H1 (cell line): Measurements from ENCODE around the gene EGFR. TPM values are rescaled to one million over a fixed set of nuclear protein-coding genes. Genes with fewer than 3 reads are reported as not detected.

Experiments
- CTCF ChIA-PET: fragments of 300-600 bp; sonication (Branson Sonifier 250); formaldehyde crosslinking; loops from one replicate; lab custom pipeline; 2021; ENCODE audit not compliant: partially characterized antibody; lab: Charles Lee
- POLR2A ChIA-PET: fragments of 300-600 bp; sonication (Branson Sonifier 250); formaldehyde crosslinking; loops from one replicate; lab custom pipeline; 2021; ENCODE audit warnings: inconsistent platforms; ENCODE audit not compliant: partially characterized antibody; lab: Charles Lee
- DNase-seq, 2 experiments: peaks; one replicate each; pipeline versions ENCODE4 v3.0.0 to v3.0.0-alpha.2; 2010 to 2022; ENCODE audit warnings: low spot score in 2 of 2, low read depth in 1 of 2, mixed read lengths in 1 of 2
- FAIRE-seq: peaks from 2 replicates; lab custom pipeline; 2011; peaks lifted over from hg19 to GRCh38; lab: Jason Lieb, UNC
- H2AFZ ChIP-seq: 2 replicates; pipeline ENCODE4 v1.8.1; 2012; ENCODE audit warnings: low read length, inconsistent platforms
- H2AK5ac ChIP-seq: 2 replicates; pipeline ENCODE4 v1.6.1; 2013; ENCODE audit warnings: low read depth, low read length
- H2BK120ac ChIP-seq: replicated peaks from 2 replicates; pipeline ENCODE3; 2013; ENCODE audit warnings: low read depth, low read length, inconsistent platforms
- H2BK12ac ChIP-seq: 2 replicates; pipeline ENCODE4 v1.6.1; 2013; ENCODE audit warnings: low read depth, low read length
- H2BK15ac ChIP-seq: 2 replicates; pipeline ENCODE4 v1.6.1; 2013; ENCODE audit warnings: low read length
- H2BK20ac ChIP-seq: 2 replicates; pipeline ENCODE4 v1.6.1; 2013; ENCODE audit warnings: low read length
- H2BK5ac ChIP-seq: 2 replicates; pipeline ENCODE4 v1.6.1; 2013; ENCODE audit warnings: low read depth, low read length
- H3K14ac ChIP-seq: 2 replicates; pipeline ENCODE4 v1.6.1; 2013; ENCODE audit warnings: inconsistent platforms; ENCODE audit not compliant: insufficient read length
- H3K18ac ChIP-seq: 2 replicates; pipeline ENCODE4 v1.6.1; 2013; ENCODE audit warnings: low read length; ENCODE audit errors: extremely low read depth
- H3K23ac ChIP-seq: 2 replicates; pipeline ENCODE4 v1.6.1; 2013; ENCODE audit warnings: inconsistent platforms; ENCODE audit not compliant: insufficient read length
- H3K23me2 ChIP-seq: 2 replicates; pipeline ENCODE4 v1.6.1; 2013; ENCODE audit warnings: low read depth, low read length
- H3K27ac ChIP-seq: 2 replicates; pipeline ENCODE4 v1.6.1; 2011; ENCODE audit warnings: low read depth, low read length, inconsistent platforms
- H3K27me3 ChIP-seq, 4 experiments: replicated peaks in 1 of 4; 1 replicate in 1 of 4; 2 replicates in 3 of 4; pipeline versions ENCODE4 v1.6.1 to v1.8.1; 2011 to 2013; ENCODE audit warnings: low read length in 3 of 4, mild to moderate bottlenecking in 3 of 4, inconsistent platforms in 2 of 4, mixed read lengths in 2 of 4, moderate library complexity in 1 of 4; ENCODE audit not compliant: control insufficient read depth in 3 of 4, insufficient read depth in 3 of 4; ENCODE audit errors: extremely low read depth in 1 of 4
- H3K36me3 ChIP-seq, 4 experiments: 2 replicates each; pipeline versions ENCODE4 v1.6.1 to v1.8.1; 2011 to 2013; ENCODE audit warnings: mild to moderate bottlenecking in 4 of 4, low read length in 3 of 4, moderate library complexity in 2 of 4, control low read depth in 1 of 4, inconsistent platforms in 1 of 4; ENCODE audit not compliant: insufficient read depth in 4 of 4, control insufficient read depth in 2 of 4
- H3K4ac ChIP-seq: replicated peaks from 2 replicates; pipeline ENCODE3; 2013; ENCODE audit warnings: low read length, low read depth, mixed read lengths, inconsistent platforms; ENCODE audit not compliant: insufficient read length
- H3K4me1 ChIP-seq, 4 experiments: replicated peaks in 1 of 4; 1 replicate in 1 of 4; 2 replicates in 3 of 4; pipeline versions ENCODE4 v1.6.1 to v1.8.1; 2011 to 2013; ENCODE audit warnings: low read length in 3 of 4, inconsistent platforms in 2 of 4, mixed read lengths in 1 of 4; ENCODE audit not compliant: insufficient read depth in 4 of 4, control insufficient read depth in 3 of 4
- H3K4me2 ChIP-seq, 2 experiments: 2 replicates each; pipeline versions ENCODE4 v1.6.1 to v1.8.1; 2011 to 2013; ENCODE audit warnings: low read depth in 2 of 2, low read length in 2 of 2, control low read depth in 1 of 2, inconsistent platforms in 1 of 2, mild to moderate bottlenecking in 1 of 2; ENCODE audit not compliant: insufficient read depth in 1 of 2
- H3K4me3 ChIP-seq, 4 experiments: fragments of 200-600, 300-600 bp in 1 of 4; sonication (generic), shearing (Covaris generic), sonication (Bioruptor Twin) in 1 of 4; 2 replicates each; pipeline versions ENCODE4 v1.5.1 to v1.8.1; 2011 to 2016; ENCODE audit warnings: low read length in 4 of 4, low read depth in 3 of 4, control low read depth in 2 of 4, inconsistent platforms in 2 of 4, mild to moderate bottlenecking in 2 of 4, mixed read lengths in 1 of 4, moderate library complexity in 1 of 4; ENCODE audit not compliant: insufficient read depth in 2 of 4; ENCODE audit errors: extremely low read depth in 1 of 4
- H3K56ac ChIP-seq: replicated peaks from 2 replicates; pipeline ENCODE3; 2013; ENCODE audit warnings: low read depth, mild to moderate bottlenecking, mixed read lengths, low read length, inconsistent platforms; ENCODE audit not compliant: insufficient read length
- H3K79me1 ChIP-seq: 2 replicates; pipeline ENCODE4 v1.6.1; 2013; ENCODE audit warnings: low read depth, low read length, control low read depth
- H3K79me2 ChIP-seq, 2 experiments: 2 replicates each; pipeline versions ENCODE4 v1.6.1 to v1.8.1; 2012 to 2013; ENCODE audit warnings: low read length in 2 of 2, mild to moderate bottlenecking in 2 of 2, inconsistent platforms in 1 of 2; ENCODE audit not compliant: insufficient read depth in 2 of 2, control insufficient read depth in 1 of 2
- H3K9ac ChIP-seq, 4 experiments: replicated peaks in 1 of 4; 1 replicate in 1 of 4; 2 replicates in 3 of 4; pipeline versions ENCODE4 v1.6.1 to v1.8.1; 2011 to 2013; ENCODE audit warnings: low read depth in 3 of 4, low read length in 3 of 4, control low read depth in 2 of 4, mild to moderate bottlenecking in 2 of 4, moderate library complexity in 2 of 4, inconsistent platforms in 1 of 4; ENCODE audit errors: extremely low read depth in 1 of 4
- H3K9me3 ChIP-seq, 2 experiments: 2 replicates each; pipeline versions ENCODE4 v1.6.1 to v1.8.1; 2012 to 2013; ENCODE audit warnings: mild to moderate bottlenecking in 2 of 2, moderate library complexity in 2 of 2, control low read depth in 1 of 2, inconsistent platforms in 1 of 2, low read depth in 1 of 2, low read length in 1 of 2, mixed read lengths in 1 of 2; ENCODE audit not compliant: insufficient read depth in 2 of 2
- H4K20me1 ChIP-seq, 2 experiments: replicated peaks in 1 of 2; 2 replicates each; pipeline versions ENCODE3 to v1.8.1; 2011 to 2013; ENCODE audit warnings: inconsistent platforms in 2 of 2, low read length in 2 of 2, mild to moderate bottlenecking in 1 of 2; ENCODE audit not compliant: insufficient read depth in 2 of 2, control insufficient read depth in 1 of 2
- H4K5ac ChIP-seq: 2 replicates; pipeline ENCODE4 v1.6.1; 2013; ENCODE audit warnings: low read length, low read depth, mixed read lengths, inconsistent platforms; ENCODE audit not compliant: insufficient read length
- H4K8ac ChIP-seq: 2 replicates; pipeline ENCODE4 v1.8.0; 2013; ENCODE audit warnings: mild to moderate bottlenecking, moderate library complexity, low read length, inconsistent platforms; ENCODE audit not compliant: insufficient read depth; ENCODE audit errors: extremely low read depth
- H4K91ac ChIP-seq: replicated peaks from 2 replicates; pipeline ENCODE3; 2013; ENCODE audit warnings: low read length, mixed read lengths, inconsistent platforms; ENCODE audit not compliant: insufficient read length
- CTBP2 ChIP-seq: IDR thresholded peaks from 2 replicates; pipeline ENCODE4 v1.7.0; 2011; ENCODE audit warnings: borderline replicate concordance, mild to moderate bottlenecking, moderate library complexity, mixed read lengths, low read length; ENCODE audit not compliant: insufficient read depth, insufficient read length
- JUN ChIP-seq: IDR thresholded peaks from 2 replicates; pipeline ENCODE4 v1.6.1; 2011; ENCODE audit warnings: low read depth, mild to moderate bottlenecking, improper control_type of control experiment, low read length
- SIX5 ChIP-seq: IDR thresholded peaks from 2 replicates; pipeline ENCODE4 v1.6.1; 2011; ENCODE audit warnings: mild to moderate bottlenecking, low read depth, low read length
- SRF ChIP-seq: IDR thresholded peaks from 2 replicates; pipeline ENCODE4 v1.6.1; 2011; ENCODE audit warnings: mild to moderate bottlenecking, low read depth, low read length, moderate library complexity
- WGBS, 2 experiments: shearing (Covaris generic) in 1 of 2; methylation state at CpG; one replicate each; pipeline versions ENCODE4 v1.1.6 to v1.1.7; 2013 to 2015; ENCODE audit warnings: low lambda C conversion rate in 2 of 2, mixed read lengths in 2 of 2, inconsistent platforms in 1 of 2, low coverage in 1 of 2, missing lambda C conversion rate in 1 of 2; ENCODE audit not compliant: insufficient replicate concordance in 2 of 2, insufficient coverage in 1 of 2, insufficient read length in 1 of 2; ENCODE audit errors: extremely low coverage in 1 of 2, missing lambda C conversion rate in 1 of 2; 5-methylcytosine and 5-hydroxymethylcytosine counted together
- polyA plus RNA-seq, 7 experiments: library from polyadenylated mRNA; depleted of rRNA in 3 of 7; stranded (reverse) in 5 of 7; unstranded in 2 of 7; fragments of >200 nt in 5 of 7; fragments of 200-250 nt in 2 of 7; gene quantifications; 1 replicate in 5 of 7; 2 replicates in 1 of 7; 4 replicates in 1 of 7; pipeline versions ENCODE4 v1.2.1 to v1.2.3, GENCODE V29; 2011 to 2013; ENCODE audit warnings: missing spikeins in 2 of 7, mixed read lengths in 2 of 7
- total RNA-seq: library from RNA; stranded (reverse); fragmentation: NEBNext Ultra II Directional; extraction: Animal tissue kit (Norgen Biotek cat#: 25700); gene quantifications from 2 replicates; pipeline ENCODE4 v1.2.1, GENCODE V29; 2021

The EGFR gene
- total and polyA plus RNA-seq, 2 of the 8 experiments (the other 6 are each of a cell fraction or from before 2014, with no cell fraction given) = 1.9 to 5.8 TPM

DNA sequence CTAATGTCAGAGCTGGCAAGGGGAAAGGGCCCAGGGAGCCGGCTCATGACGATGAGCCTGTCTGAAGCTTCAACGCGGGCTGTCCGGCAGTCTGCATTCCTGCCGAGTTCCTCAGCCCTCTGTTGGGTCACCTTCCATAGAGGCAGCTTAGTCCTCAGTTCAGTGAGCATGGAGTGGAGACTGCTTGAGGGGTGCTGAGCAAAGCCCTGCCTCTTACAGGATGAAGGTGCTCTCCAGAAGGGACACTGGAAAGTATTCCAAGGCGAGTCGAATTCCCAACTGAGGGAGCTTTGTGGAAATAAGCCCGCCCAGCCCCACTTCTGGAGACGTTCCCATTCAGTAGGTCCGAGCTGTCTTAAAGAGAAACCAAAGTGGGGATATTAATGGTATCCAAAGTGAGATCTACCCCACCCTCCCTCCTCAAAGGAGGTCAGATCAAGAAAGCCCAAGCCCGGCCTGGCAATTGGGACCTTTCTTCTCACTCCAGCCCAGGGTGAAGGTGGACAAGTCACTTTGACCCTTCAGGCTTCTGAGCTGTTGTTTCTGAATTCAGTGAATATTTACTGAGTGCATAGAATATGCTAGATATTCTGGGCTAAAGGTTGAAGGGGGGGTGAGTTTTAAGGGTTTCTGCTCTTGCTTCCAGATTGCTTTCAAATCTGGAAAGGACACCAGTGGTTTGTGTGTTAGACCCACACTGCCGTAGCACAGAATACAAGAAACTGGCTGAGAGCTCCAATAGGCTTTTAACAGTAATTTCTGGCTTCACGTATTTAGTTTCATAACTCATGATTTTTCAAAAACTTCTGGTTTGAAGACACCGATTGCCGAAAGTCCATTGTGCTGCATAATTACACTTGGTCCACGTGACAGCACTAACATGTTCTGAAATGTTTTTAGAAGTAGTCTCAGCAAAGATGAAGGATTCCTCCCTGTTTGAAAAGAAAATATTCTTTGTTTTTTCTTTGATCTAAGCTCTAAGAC, 3.5 kb downstream of the EGFR start:
- no peak overlapping the region for H3K9ac ChIP-seq
- H3K27ac ChIP-seq = no peak overlapping the region
- no peak for TF ChIP-seq SIX5
- TF ChIP-seq CTBP2 = no peak
- TF ChIP-seq JUN = no peak
- TF ChIP-seq SRF = no peak
- WGBS, 2 experiments = 84% methylated on average over 16 of the region's 17 CpGs; no CpG with 5 or more reads in 1 of the 2 experiments
- no peak overlapping the region for H4K5ac ChIP-seq
- no peak overlapping the region for H3K23ac ChIP-seq
- H2BK5ac ChIP-seq = no peak overlapping the region
- peaks cover 9% of the 10 kb centered on the region; the same call in 1 of the 2 replicates for H3K23me2 ChIP-seq
- H2BK12ac ChIP-seq = no peak overlapping the region
- no peak overlapping the region for H2AFZ ChIP-seq
- H4K8ac ChIP-seq = no peak overlapping the region
- peaks cover 13 to 46% (median 36%) of the 10 kb centered on the region in 4 experiments for H3K27me3 ChIP-seq
- H3K4me1 ChIP-seq = peaks cover 0 to 8% (median 3%) of the 10 kb centered on the region in 4 experiments; a peak in 4 of 7 replicates
- no peak overlapping the region for H3K4me2 ChIP-seq
- H2AK5ac ChIP-seq = no peak overlapping the region
- H3K18ac ChIP-seq = no peak overlapping the region
- no peak overlapping the region for H4K91ac ChIP-seq
- H3K4ac ChIP-seq = no peak overlapping the region
- no peaks in the 10 kb centered on the region; the same call in 1 of the 2 replicates for H3K79me1 ChIP-seq
- no peak for DNase-seq
- no peaks in the 10 kb centered on the region for H3K9me3 ChIP-seq
- FAIRE-seq = no peak
- H2BK15ac ChIP-seq = no peak overlapping the region
- no peaks in the 10 kb centered on the region for H4K20me1 ChIP-seq
- ChIA-PET CTCF (interaction anchor here (0.6 to 2.1 kb wide), 4 partner anchors 167 to 410 kb away, joined by 3 to 7 read pairs (median 3); no protein-coding TSS in a partner anchor), POLR2A (interaction anchor here (1.1 kb wide), 1 partner anchor 14 kb away, joined by 3 read pairs; no protein-coding TSS in a partner anchor)
- H3K36me3 ChIP-seq = no peaks in the 10 kb centered on the region
- no peak overlapping the region for H3K4me3 ChIP-seq
- H3K79me2 ChIP-seq = no peaks in the 10 kb centered on the region
- H2BK120ac ChIP-seq = no peak overlapping the region
- no peak overlapping the region for H2BK20ac ChIP-seq
- no peak overlapping the region for H3K14ac ChIP-seq
- no peak overlapping the region for H3K56ac ChIP-seq
